Endothelial cell of hepatic sinusoid (primary cell): Measurements from ENCODE around the gene WDR31.
"Not testable (repeated sequence)": the region's sequence is repeated elsewhere in the genome, so short reads cannot be mapped to it uniquely, and the experiment has no call there.

Source experiments
- in situ Hi-C: cut with HindIII; loops from 2 replicates; pipeline ENCODE4 v1.10.0; 2017; ENCODE audit warnings: low sequenced_read_pairs

The WDR31 gene

GRCh38 chr9:113340011-113340699, at the start of gene WDR31:
WDR31 (minus strand) TSS chr9:113340275; CDS start chr9:113332022, 8,253 bp downstream.
- in situ Hi-C loops, result no loop called here

DNA sequence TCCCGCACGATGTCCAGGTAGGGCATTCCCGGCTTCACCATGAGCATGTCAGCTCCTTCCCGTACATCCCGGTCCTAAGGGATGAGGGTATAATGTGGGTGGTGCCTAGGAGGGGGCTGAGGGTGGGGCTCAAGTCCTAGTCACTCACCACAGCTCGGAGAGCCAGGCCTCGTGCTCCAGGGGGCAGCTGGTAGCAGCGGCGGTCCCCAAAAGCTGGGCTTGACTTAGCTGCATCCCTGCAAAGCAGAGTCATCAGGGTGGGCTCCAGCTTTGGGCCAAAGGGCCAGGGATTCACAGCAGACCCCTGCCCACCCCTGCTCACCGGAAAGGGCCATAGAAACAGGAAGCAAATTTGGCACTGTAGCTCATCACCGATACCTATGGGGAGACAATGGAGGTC, 49.4 kb upstream of the WDR31 start:
- in situ Hi-C loops, result no loop called here

GRCh38 chr9:113388833-113389232, 48.8 kb upstream of the WDR31 start:
- in situ Hi-C loops, result no loop called here

GRCh38 chr9:113387560-113388230, 47.6 kb upstream of the WDR31 start:
- in situ Hi-C loops, result no loop called here

GRCh38 chr9:113386571-113387393, 46.7 kb upstream of the WDR31 start:
- in situ Hi-C loops, result no loop called here

DNA sequence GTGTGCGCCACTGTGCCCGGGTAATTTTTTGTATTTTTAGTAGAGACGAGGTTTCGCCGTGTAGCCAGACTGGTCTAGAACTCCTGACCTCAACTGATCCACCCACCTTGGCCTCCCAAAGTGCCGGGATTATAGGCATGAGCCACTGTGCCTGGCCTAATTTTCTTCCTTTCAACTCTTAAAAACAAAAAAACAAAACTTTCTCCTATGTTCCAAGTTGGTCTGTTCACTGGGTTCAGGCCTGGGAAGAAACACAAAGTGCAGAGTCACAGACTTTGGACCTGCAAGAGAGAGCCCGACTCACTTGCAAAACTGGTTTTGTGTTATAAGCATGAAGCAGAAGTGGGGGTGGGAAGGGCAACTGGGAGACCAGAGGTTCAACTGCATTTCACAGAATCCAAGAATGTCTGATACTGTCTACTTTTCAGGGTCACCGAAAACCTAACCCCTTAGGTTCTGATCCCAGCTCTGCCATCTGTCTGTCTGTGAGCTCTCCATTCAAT, 41.9 kb upstream of the WDR31 start:
- in situ Hi-C loops, result no loop called here

- in situ Hi-C loops, result not testable (repeated sequence)
These were observed 41.4 kb upstream of the WDR31 start for GRCh38 chr9:113381441-113381840.

- in situ Hi-C loops, result no loop called here
These were observed 40.8 kb upstream of the WDR31 start for GRCh38 chr9:113380869-113381378.

GRCh38 chr9:113379829-113380210, 39.7 kb upstream of the WDR31 start:
- in situ Hi-C loops, result not testable (repeated sequence)

DNA sequence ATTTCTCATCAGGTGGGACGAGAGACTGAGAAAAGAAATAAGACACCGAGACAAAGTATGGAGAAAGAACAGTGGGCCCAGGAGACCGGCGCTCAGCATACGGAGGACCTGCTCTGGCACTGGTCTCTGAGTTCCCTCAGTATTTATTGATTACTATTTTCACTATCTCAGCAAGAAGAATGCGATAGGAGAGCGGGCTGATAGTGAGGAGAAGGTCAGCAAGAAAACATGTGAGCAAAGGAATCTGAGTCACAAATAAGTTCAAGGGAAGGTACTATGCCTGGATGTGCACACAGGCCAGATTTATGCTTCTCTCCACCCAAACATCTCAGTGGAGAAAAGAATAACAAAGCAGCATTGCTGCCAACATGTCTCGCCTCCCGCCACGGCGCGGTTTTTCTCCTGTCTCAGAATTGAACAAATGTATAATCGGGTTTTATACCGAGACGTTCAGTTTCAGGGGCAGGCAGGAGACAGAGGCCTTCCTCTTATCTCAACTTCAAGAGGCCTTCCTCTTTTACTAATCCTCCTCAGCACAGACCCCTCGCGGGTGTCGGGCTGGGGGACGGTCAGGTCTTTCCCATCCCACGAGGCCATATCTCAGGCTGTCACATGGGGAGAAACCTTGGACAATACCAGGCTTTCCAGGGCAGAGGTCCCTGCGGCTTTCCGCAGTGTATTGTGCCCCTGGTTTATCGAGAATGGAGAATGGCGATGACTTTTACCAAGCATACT, 39.2 kb upstream of the WDR31 start:
- in situ Hi-C loops, result not testable (repeated sequence)

GRCh38 chr9:113376634-113377567, 36.8 kb upstream of the WDR31 start, which contains the start of gene HDHD3:
HDHD3 (minus strand) TSS chr9:113376986; CDS start chr9:113374354, 2,632 bp downstream.
- in situ Hi-C loops, result no loop called here

DNA sequence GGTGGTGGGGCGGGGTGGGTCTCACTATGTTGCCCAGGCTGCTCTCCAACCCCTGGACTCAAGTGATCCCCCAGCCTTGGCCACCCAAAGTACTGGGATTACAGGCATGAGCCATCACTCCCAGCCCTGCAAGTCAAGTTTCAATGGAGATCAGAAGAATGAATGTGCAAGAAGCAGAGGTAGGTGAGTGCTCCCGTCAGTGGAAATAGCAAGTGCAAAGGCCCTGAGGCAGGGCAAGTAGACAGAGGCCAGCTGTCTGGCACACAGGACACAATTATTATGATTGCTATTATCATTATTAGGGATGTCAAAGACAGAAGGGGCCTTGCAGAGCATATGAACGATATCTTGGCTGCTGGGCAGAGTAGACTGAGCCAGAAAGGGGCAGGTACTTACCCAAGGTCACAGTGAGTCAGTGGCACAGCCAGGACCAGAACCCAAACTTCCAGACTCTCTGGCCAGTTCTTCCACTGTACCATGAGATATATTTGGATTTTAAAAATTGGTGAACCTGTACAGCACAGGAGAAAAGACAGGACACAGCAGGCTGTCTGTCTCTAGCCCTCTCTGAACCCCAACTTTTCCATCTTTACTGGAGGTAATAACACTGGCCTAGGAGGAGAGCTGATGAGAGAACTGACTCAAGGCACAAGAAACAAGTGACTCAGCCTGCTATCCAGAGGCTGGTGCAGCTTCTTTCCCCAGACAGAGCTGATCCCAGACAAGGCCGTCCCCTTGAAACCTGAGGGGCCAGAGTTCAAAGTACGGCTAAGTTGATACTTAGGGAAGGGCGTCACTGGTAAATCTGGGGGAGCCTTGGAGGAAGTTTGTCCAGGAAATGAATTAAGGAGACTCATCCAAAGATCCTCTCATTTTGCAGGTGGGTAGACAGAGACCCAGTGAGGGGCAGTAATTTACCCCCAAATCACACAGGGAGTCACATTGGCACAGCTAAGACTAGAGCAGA, 35.3 kb upstream of the WDR31 start:
- in situ Hi-C loops, result no loop called here

GRCh38 chr9:113373676-113374392, 33.8 kb upstream of the WDR31 start:
- in situ Hi-C loops, result no loop called here

DNA sequence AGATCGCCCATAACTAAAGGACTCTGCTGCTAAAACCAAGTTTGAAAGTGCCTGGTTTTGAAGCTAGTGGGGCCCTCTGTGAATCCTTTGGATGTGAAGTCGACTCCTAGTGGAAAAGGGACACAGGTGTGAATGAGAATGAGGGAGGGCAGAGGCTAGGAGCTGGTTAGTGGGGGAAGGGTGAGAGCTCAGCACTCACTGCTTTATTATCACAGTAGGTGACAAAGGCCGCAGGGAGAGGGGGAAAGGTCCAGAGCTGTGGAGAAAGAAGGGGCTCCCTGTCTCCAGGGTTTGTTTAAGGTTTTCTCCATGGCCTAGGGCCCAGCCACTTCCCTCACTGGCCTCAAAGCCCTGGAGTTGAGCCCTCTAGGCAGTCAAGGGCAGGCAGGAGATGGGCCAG, 33.2 kb upstream of the WDR31 start:
- in situ Hi-C loops, result no loop called here

- in situ Hi-C loops, result no loop called here
These were observed 32.0 kb upstream of the WDR31 start for GRCh38 chr9:113372059-113372458.

DNA sequence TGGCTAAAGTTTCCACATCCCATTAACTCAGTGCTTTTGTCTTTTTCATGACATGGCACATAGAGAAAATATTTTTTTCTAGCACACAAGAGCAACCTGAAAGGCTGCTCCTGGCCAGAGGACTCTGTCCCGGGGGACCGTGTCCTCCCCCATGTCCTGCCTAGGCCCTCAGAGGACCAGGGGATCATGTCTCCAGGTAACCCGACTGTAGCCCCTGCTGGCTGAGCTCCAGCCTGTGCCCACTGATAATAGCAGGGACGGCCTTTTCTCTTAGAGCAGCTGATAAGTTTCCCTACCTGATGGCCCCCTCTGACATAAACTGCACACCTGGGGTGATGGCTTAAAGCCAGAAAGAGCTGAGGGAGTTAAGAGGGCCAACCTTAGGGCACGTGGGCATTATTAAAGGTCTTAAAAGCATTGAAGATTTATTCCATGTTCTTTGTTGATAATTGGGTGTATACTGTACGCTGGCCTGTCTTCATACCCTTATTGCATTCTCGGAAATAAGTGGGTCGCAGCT, 30.8 kb upstream of the WDR31 start:
- in situ Hi-C loops, result no loop called here

DNA sequence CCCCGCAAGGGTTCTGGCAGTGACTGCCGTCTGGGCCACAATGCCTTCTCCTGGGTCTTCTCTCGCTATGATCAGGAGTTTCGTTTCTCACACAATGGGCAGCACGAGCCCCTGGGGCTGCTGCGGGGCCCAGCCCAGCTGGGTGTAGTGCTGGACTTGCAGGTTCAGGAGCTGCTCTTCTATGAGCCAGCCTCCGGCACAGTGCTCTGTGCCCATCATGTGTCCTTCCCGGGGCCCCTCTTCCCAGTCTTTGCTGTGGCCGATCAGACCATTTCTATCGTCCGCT, 29.7 kb upstream of the WDR31 start:
- in situ Hi-C loops, result no loop called here
